Measurements from ENCODE around the gene MINDY3. TPM values are rescaled to one million over a fixed set of nuclear protein-coding genes. Genes with fewer than 3 reads are reported as not detected.
"Not testable (repeated sequence)": the region's sequence is repeated elsewhere in the genome, so short reads cannot be mapped to it uniquely, and the experiment has no call there.

The MINDY3 gene
- total RNA-seq, 1 donor from 2014 or later: 15.5 TPM

DNA sequence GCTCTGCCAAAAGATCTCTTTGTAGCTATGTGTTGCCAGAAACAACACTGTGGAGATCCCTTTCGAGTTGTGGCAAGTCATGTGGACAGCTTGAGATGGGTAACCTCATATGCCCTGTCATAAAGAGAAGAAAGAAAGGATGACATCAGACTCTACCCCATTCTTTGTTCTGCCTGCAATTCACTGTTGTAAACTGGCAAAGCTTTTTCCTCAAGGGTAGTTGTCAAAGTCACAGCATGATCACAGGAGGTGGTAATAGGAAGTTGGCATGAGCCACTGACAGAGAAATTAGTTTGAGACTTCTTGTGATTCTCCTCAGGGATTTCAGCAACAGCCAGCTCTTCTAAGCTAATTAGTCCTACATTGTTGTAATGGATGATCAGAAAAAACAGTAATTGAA, 19.4 kb upstream of the MINDY3 start:
- TF ChIP-seq, protein P1, sequence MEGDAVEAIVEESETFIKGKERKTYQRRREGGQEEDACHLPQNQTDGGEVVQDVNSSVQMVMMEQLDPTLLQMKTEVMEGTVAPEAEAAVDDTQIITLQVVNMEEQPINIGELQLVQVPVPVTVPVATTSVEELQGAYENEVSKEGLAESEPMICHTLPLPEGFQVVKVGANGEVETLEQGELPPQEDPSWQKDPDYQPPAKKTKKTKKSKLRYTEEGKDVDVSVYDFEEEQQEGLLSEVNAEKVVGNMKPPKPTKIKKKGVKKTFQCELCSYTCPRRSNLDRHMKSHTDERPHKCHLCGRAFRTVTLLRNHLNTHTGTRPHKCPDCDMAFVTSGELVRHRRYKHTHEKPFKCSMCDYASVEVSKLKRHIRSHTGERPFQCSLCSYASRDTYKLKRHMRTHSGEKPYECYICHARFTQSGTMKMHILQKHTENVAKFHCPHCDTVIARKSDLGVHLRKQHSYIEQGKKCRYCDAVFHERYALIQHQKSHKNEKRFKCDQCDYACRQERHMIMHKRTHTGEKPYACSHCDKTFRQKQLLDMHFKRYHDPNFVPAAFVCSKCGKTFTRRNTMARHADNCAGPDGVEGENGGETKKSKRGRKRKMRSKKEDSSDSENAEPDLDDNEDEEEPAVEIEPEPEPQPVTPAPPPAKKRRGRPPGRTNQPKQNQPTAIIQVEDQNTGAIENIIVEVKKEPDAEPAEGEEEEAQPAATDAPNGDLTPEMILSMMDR (conservative IDR thresholded peaks at IDR 0.05; ENCODE audit: low read depth, low read length): no peak
- no peak for DNase-seq (ENCODE audit: low read depth)
- no peak overlapping the region for H3K4me3 ChIP-seq (ENCODE audit: low read depth, low read length)

DNA sequence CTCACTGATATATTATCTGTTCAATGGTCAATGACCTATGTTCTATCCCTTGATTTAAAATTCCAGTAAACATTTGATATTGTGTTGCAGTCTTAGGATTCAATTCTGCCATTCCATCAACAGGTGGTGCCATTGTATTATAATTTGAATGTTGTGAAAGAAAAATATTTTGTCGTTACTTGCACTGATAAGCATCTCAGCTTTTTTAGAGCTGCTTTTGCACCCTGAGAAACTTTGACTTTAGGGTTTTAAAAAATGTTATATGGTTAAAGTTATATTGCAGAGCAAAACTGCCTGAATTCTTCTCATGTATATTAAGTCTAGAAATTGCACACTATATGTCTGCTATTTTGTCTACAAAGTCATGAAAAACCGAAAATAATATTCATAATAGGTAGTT, 18.8 kb upstream of the MINDY3 start:
- H3K4me3 ChIP-seq (ENCODE audit: low read depth, low read length): no peak overlapping the region
- TF ChIP-seq, protein P1 (conservative IDR thresholded peaks at IDR 0.05; ENCODE audit: low read depth, low read length): peak; percentile 72
- no peak for DNase-seq (ENCODE audit: low read depth)

DNA sequence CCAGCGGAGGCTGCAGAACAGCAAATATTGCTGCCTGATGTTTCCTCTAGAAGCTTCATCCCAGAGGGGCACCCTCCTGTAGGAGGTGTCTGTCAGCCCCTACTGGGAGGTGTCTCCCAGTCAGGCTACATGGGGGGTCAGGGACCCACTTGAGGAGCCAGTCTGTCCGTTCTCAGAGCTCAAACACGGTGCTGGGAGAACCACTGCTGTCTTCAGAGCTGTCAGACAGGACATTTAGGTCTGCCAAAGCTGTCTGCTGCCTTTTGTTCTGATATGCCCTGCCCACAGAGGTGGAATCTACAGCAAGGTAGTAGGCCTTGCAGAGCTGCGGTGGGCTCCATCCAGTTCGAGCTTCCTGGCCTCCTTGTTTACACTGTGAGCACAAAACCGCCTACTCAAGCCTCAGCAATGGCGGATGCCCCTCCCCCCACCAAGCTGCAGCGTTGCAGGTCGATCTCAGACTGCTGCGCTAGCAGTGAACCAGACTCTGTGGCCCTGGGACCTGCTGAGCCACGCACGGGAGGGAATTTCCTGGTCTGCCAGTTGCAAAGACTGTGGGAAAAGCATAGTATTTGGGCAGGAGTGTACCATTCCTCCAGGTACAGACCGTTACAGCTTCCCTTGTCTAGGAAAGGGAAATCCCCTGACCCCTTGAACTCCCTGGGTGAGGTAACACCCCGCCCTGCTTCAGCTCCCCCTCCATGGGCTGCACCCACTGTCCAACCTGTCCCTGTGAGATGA, 17.7 kb upstream of the MINDY3 start:
- TF ChIP-seq, protein P1 (conservative IDR thresholded peaks at IDR 0.05; ENCODE audit: low read depth, low read length): no peak
- no peak overlapping the region for H3K4me3 ChIP-seq (ENCODE audit: low read depth, low read length)
- DNase-seq (ENCODE audit: low read depth): no peak

DNA sequence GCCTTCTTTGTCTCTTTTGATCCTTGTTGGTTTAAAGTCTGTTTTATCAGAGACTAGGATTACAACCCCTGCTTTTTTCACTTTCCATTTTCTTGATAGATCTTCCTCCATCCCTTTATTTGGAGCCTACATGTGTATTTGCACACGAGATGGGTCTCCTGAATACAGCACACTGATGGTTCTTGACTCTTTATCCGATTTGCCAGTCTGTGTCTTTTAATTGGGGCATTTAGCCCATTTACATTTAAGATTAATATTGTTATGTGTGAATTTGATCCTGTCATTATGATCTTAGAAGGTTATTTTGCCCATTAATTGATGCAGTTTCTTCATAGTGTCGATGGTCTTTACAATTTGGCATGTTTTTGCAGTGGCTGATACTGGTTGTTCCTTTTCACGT, 16.0 kb upstream of the MINDY3 start:
- H3K4me3 ChIP-seq (ENCODE audit: low read depth, low read length); DNase-seq (ENCODE audit: low read depth): not testable (repeated sequence)

DNA sequence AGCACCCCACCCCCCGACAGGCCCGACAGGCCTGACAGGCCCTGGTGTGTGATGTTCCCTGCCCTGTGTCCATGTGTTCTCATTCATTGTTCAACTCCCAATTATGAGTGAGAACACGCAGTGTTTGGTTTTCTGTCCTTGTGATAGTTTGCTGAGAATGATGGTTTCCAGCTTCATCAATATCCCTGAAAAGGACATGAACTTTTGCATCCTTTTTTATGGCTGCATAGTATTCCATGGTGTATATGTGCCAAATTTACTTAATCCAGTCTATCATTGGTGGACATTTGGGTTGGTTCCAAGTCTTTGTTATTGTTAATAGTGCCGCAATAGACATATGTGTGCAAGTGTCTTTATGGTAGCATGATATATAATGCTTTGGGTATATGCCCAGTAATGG, 12.3 kb upstream of the MINDY3 start:
- H3K4me3 ChIP-seq (ENCODE audit: low read depth, low read length); DNase-seq (ENCODE audit: low read depth): not testable (repeated sequence)

DNA sequence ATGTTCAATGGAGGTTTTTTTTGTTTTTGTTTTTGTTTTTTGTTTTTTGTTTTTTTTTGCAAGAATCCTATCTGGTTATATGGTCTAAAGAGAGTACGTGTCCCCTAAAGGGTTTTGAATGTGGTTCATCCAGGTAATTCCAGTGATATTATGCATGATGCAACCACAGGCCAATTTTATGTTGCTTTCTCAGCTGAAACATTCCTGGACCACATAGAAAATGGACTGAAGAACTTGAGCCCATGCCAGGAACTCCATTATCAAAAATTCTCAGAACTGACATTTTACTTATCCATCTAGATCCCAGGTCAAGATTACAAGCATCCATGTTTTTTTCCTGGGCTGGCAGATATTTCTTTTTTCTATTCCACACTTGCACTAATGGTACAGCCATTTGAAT, 11.5 kb upstream of the MINDY3 start:
- TF ChIP-seq, protein P1 (conservative IDR thresholded peaks at IDR 0.05; ENCODE audit: low read depth, low read length): no peak
- no peak overlapping the region for H3K4me3 ChIP-seq (ENCODE audit: low read depth, low read length)
- DNase-seq (ENCODE audit: low read depth): no peak

DNA sequence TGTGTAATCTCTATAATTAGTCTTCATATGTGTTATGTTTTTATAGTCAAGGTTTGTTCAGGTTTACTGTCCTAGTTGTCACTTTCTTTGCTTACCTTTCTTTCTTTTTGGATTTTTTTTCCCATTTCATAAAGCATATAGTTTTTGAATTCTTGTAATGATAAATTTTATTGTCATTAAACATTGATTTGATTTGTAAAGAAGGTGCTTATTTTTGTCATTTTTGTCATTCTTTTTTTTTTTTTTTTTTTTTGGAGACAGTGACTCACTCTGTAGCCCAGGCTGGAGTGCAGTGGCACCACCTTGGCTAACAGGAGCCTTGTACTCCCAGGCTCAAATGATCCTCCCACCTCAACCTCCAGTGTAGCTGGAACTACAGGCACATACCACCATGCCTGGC, 9.6 kb upstream of the MINDY3 start:
- DNase-seq (ENCODE audit: low read depth): no peak
- TF ChIP-seq, protein P1 (conservative IDR thresholded peaks at IDR 0.05; ENCODE audit: low read depth, low read length): no peak
- no peak overlapping the region for H3K4me3 ChIP-seq (ENCODE audit: low read depth, low read length)

DNA sequence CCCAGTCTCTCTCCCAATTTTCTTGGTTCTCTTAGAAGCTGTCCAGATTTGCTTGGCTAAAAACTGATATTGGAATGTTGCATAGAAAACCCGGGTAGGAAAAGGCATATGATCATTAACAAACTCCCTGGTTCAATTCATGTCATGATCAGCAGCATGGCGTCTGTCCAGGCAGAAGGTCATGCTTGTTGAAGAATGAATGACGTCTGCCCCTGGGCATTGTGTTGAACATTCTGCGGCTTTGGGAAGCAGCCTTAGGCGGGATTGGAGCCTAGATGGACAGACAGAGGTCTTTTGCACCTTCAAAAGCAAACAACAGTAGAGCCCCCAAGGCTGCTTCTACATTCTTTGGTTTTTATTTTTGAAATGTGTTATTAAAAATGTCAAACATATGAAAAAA, 7.7 kb upstream of the MINDY3 start:
- TF ChIP-seq, protein P1 (conservative IDR thresholded peaks at IDR 0.05; ENCODE audit: low read depth, low read length): no peak
- DNase-seq (ENCODE audit: low read depth): no peak
- H3K4me3 ChIP-seq (ENCODE audit: low read depth, low read length): no peak overlapping the region

Measured in epithelial cell of proximal tubule (primary cell).